ENCODE measurements around the gene PSMG2. TPM values are rescaled to one million over a fixed set of nuclear protein-coding genes. Genes with fewer than 3 reads are reported as not detected.

Gene PSMG2
- total and polyA plus RNA-seq, 2 of the 13 experiments (the other 11 are each of a cell fraction or from before 2014, with no cell fraction given) = 53.4 to 94.8 TPM

GRCh38 chr18:12702221-12703095, at the start of gene PSMG2, which contains the start of gene CEP76 (continued):
- TF ChIP-seq ZFP91 (CRISPR knock-in tag; IDR thresholded peaks at IDR 0.05; ENCODE audit: borderline replicate concordance) (peak; percentile 87), ZNF557 (CRISPR knock-in tag; IDR thresholded peaks at IDR 0.05) (no peak), ZNF12 (CRISPR knock-in tag; IDR thresholded peaks at IDR 0.05) (no peak), ZNF430 (CRISPR knock-in tag; IDR thresholded peaks at IDR 0.05) (peak; percentile 84), HMGXB3 (CRISPR knock-in tag; IDR thresholded peaks at IDR 0.05; ENCODE audit: borderline replicate concordance) (no peak), HOXA3 (CRISPR knock-in tag; IDR thresholded peaks at IDR 0.05) (peak; percentile 66), NONO (IDR thresholded peaks at IDR 0.05) (no peak), NONO (CRISPR knock-in tag; conservative IDR thresholded peaks at IDR 0.05) (peak; percentile 48; the same call in 1 of the 2 replicates), ZFP36L1 (CRISPR knock-in tag; IDR thresholded peaks at IDR 0.05) (no peak), TEAD3 (CRISPR knock-in tag; optimal IDR thresholded peaks at IDR 0.05; ENCODE audit: borderline replicate concordance) (no peak), SRSF9 (IDR thresholded peaks at IDR 0.05; ENCODE audit: borderline replicate concordance, insufficient read depth, low read depth, low read length, poor library complexity, severe bottlenecking) (no peak), ZNF282 (IDR thresholded peaks at IDR 0.05; ENCODE audit: partially characterized antibody) (no peak), ZNF225 (CRISPR knock-in tag; IDR thresholded peaks at IDR 0.05) (no peak), ZNF75D (CRISPR knock-in tag; IDR thresholded peaks at IDR 0.05; ENCODE audit: borderline replicate concordance) (no peak), IKZF4 (CRISPR knock-in tag; IDR thresholded peaks at IDR 0.05; ENCODE audit: borderline replicate concordance, low read depth, not compliant biosample characterization) (peak; percentile 19), MBD4 (IDR thresholded peaks at IDR 0.05; ENCODE audit: borderline replicate concordance, low read length) (no peak), YEATS4 (CRISPR knock-in tag; IDR thresholded peaks at IDR 0.05; ENCODE audit: borderline replicate concordance) (peak; percentile 75), ZC3H4 (CRISPR knock-in tag; IDR thresholded peaks at IDR 0.05; ENCODE audit: borderline replicate concordance) (no peak), SIX4 (CRISPR knock-in tag; IDR thresholded peaks at IDR 0.05) (peak; percentile 35; the same call in 1 of the 2 replicates), TARDBP (CRISPR knock-in tag; IDR thresholded peaks at IDR 0.05) (peak; percentile 45; the same call in 1 of the 2 replicates), MAZ (IDR thresholded peaks at IDR 0.05; ENCODE audit: borderline replicate concordance, low read depth, low read length) (peak; percentile 37; the same call in 1 of the 2 replicates), MAZ (CRISPR knock-in tag; IDR thresholded peaks at IDR 0.05; ENCODE audit: low read depth) (no peak), MXD3 (CRISPR knock-in tag; IDR thresholded peaks at IDR 0.05) (peak; percentile 82), RORA (CRISPR knock-in tag; IDR thresholded peaks at IDR 0.05) (0 out of 2 replicates have a peak, but pooled peaks have one; percentile 27)

All from HepG2 (cell line).